Heart right ventricle (tissue), 16 donors: ENCODE data around the gene SPACA9. TPM values are rescaled to one million over a fixed set of nuclear protein-coding genes. Genes with fewer than 3 reads are reported as not detected.

Experiments
- ATAC-seq, 8 donors: fragments of 200-7000 bp; cut with Tn5 transposase; one replicate each; pipeline ENCODE4 v1.9.1; 2020; ENCODE audit warnings: mild to moderate bottlenecking in 8 of 8, moderate library complexity in 8 of 8, moderate number of reproducible peaks in 1 of 8
- DNase-seq, 2 donors: peaks; one replicate each; pipeline ENCODE4 v3.0.0-alpha.2; 2020
- H3K27ac ChIP-seq, 10 donors: fragments of 200-600 bp; sonication (generic) in 2 of 10; one replicate each; pipeline versions ENCODE4 v1.5.0 to v1.8.0; 2020 to 2022; ENCODE audit warnings: mild to moderate bottlenecking in 3 of 10
- H3K27me3 ChIP-seq, 7 donors: fragments of 200-600 bp; one replicate each; pipeline ENCODE4 v1.8.0; 2021 to 2022; ENCODE audit warnings: mild to moderate bottlenecking in 2 of 7
- H3K36me3 ChIP-seq, 9 donors: fragments of 200-600 bp; sonication (generic) in 1 of 9; one replicate each; pipeline versions ENCODE4 v1.5.0 to v1.8.0; 2020 to 2022; ENCODE audit warnings: mild to moderate bottlenecking in 2 of 9
- H3K4me1 ChIP-seq, 9 donors: fragments of 200-600 bp; sonication (generic) in 1 of 9; one replicate each; pipeline versions ENCODE4 v1.5.0 to v1.8.0; 2020 to 2022; ENCODE audit warnings: mild to moderate bottlenecking in 4 of 9
- H3K4me3 ChIP-seq, 10 donors: fragments of 200-600 bp; sonication (generic) in 2 of 10; one replicate each; pipeline versions ENCODE4 v1.5.0 to v1.8.0; 2020 to 2022; ENCODE audit warnings: mild to moderate bottlenecking in 7 of 10, moderate library complexity in 2 of 10
- H3K9me3 ChIP-seq, 11 donors: fragments of 200-600 bp in 10 of 11; sonication (generic) in 2 of 11; one replicate each; pipeline versions ENCODE4 v1.5.0 to v1.8.0; 2013 to 2022; ENCODE audit warnings: mild to moderate bottlenecking in 2 of 11, control low read depth in 1 of 11, moderate library complexity in 1 of 11
- WGBS, 2 donors: extraction: QIAGEN DNeasy Blood & Tissue Kit; methylation state at CpG; one replicate each; pipeline ENCODE4 v1.1.7; 2013; ENCODE audit warnings: inconsistent platforms in 1 of 2; 5-methylcytosine and 5-hydroxymethylcytosine counted together
- intact Hi-C, 10 donors: fragments of 100-400 bp; cut with DNase I; formaldehyde crosslinking; loops; one replicate each; pipeline versions ENCODE4 v1.11.1 to v1.14.2; 2022
- polyA plus RNA-seq, 2 donors: library from polyadenylated mRNA; stranded (reverse); fragments of 200-250 nt; gene quantifications; one replicate each; pipeline ENCODE4 v1.2.3, GENCODE V29; 2013
- total RNA-seq, 10 donors: library from RNA; stranded (reverse); fragmentation: NEBNext Ultra II Directional in 3 of 10; extraction: Animal tissue kit (Norgen Biotek cat#: 25700) in 3 of 10; gene quantifications; one replicate each; pipeline versions ENCODE4 v1.2.1 to v1.2.4, GENCODE V29; 2021 to 2023
- TF ChIP-seq, protein P1 (sequence below), 9 donors: fragments of 200-600 bp; sonication (generic) in 2 of 9; IDR thresholded peaks; one replicate each; pipeline versions ENCODE4 v1.5.0 to v1.8.0; 2021 to 2022; ENCODE audit warnings: antibody characterized with exemption in 9 of 9, mild to moderate bottlenecking in 5 of 9, moderate library complexity in 1 of 9
- donor health status: Arrhythmogenic right ventricular cardiomyopathy.
- donor health status: ischemic (EF 13 %, LVEDD 7.1; RV severe dilation, severe dysfunction).
- donor health status: healthy with polysubstance abuse.
- donor health status: DM: no; HTN: yes; CAD: no.
- donor health status: DM: no; HTN: no; CAD: no.
- donor health status: ischemic (EF 25% LVEDD 6.9; RV normal size, moderate dysfunction).
- donor health status: ischemic (EF 25% LVEDD 5.7; RV mildly dilated, moderate dysfunction).
- donor health status: healthy.
- donor health status: DM: yes; HTN: yes; CAD: no.
- donor health status: Ischemic cardiomyopathy.
- donor health status: ischemic (EF 35%, LVEDD 5.7; RV mildly dilated, moderate dysfunction).
- donor health status: nonischemic (EF 11% LVEDD 7.7; RV severe dilation, severe dysfunction).
- donor health status: DM: yes; HTN: yes; CAD: no.
- donor health status: PGD.
- donor health status: ischemic (EF 29% LVEDD 5.4; RV normal size, mild dysfunction).
- donor health status: nonischemic (EF 23%, LVEDD 6.1; RV moderate dilation, normal function).

SPACA9 gene
- total and polyA plus RNA-seq, 12 donors, result 1.7 to 10.1 (median 5.5) TPM

GRCh38 chr9:132894862-132895835, 16.5 kb downstream of the SPACA9 start:
- Histone ChIP-seq H3K27me3 (no peaks in the 10 kb centered on the region), H3K36me3 (peaks cover 0 to 100% (median 46%) of the 10 kb centered on the region in 9 donors), H3K4me1 (peaks cover 0 to 16% (median 8%) of the 10 kb centered on the region in 9 donors), H3K4me3 (no peak overlapping the region), H3K27ac (no peak overlapping the region), H3K9me3 (no peaks in the 10 kb centered on the region)
- 78 to 82% methylated on average over 9 of the region's 9 CpGs for WGBS, 2 donors
- ATAC-seq, result no peak
- intact Hi-C loops, result no loop called here
- TF ChIP-seq, protein P1, sequence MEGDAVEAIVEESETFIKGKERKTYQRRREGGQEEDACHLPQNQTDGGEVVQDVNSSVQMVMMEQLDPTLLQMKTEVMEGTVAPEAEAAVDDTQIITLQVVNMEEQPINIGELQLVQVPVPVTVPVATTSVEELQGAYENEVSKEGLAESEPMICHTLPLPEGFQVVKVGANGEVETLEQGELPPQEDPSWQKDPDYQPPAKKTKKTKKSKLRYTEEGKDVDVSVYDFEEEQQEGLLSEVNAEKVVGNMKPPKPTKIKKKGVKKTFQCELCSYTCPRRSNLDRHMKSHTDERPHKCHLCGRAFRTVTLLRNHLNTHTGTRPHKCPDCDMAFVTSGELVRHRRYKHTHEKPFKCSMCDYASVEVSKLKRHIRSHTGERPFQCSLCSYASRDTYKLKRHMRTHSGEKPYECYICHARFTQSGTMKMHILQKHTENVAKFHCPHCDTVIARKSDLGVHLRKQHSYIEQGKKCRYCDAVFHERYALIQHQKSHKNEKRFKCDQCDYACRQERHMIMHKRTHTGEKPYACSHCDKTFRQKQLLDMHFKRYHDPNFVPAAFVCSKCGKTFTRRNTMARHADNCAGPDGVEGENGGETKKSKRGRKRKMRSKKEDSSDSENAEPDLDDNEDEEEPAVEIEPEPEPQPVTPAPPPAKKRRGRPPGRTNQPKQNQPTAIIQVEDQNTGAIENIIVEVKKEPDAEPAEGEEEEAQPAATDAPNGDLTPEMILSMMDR (IDR thresholded peaks at IDR 0.05), result no peak
- no peak for DNase-seq

DNA sequence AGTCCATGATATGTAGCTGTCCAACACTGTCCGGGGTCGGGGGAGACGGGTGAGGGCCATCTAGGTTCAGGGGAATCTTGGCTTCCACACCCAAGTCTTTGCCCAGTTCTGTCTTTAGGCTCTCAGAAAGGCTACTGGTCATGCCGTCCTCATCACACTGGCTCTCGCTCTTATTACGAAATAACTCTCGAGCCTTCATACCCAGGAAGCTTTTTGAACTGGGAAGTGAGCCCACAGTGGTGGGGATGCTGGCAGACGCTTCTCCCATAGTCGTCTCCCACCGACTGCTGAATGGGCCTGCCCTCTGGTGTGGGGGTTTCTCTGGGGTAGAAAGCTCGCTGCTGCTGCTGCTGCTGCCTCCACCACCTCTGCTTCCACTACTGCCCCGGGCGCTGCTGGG, 17.6 kb downstream of the SPACA9 start:
- intact Hi-C loops, result no loop called here

DNA sequence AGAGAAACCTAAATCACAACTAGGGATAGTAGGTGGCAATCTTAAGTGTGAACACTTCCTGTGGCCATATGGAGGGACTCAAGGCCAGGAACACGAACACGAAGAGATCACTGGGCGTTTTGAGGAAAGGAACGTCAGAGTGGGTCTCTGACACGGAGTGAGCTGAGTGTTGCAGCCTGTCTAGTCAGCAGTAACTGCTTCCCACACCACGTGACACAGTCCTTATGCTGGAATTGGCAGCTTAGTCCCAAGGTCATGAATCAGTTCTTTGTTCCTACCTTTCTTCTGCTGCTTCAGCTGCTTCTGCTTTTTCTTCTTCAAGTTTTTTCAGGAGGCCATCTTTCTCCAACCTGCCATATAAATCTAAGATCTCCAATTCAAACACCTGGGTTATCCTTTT, 18.2 kb downstream of the SPACA9 start:
- TF ChIP-seq, protein P1 (IDR thresholded peaks at IDR 0.05), result no peak
- Histone ChIP-seq H3K27ac (peak overlapping the region in 4 of 10 donors; percentile 16 to 57 (median 22)), H3K4me3 (no peak overlapping the region), H3K27me3 (no peaks in the 10 kb centered on the region), H3K9me3 (no peaks in the 10 kb centered on the region), H3K36me3 (peaks cover 0 to 100% (median 61%) of the 10 kb centered on the region in 9 donors), H3K4me1 (peaks cover 0 to 16% (median 8%) of the 10 kb centered on the region in 9 donors)
- intact Hi-C loops, result no loop called here
- WGBS, 2 donors, result 39 to 43% methylated on average over 6 of the region's 6 CpGs
- DNase-seq, result peak in 1 of 2 donors; percentile 20
- ATAC-seq, result peak; percentile 54 to 78 (median 68)

More for the DNA sequence above, 17.6 kb downstream of the SPACA9 start:
- H3K4me1 ChIP-seq, result peaks cover 0 to 16% (median 8%) of the 10 kb centered on the region in 9 donors
- H3K27ac ChIP-seq, result peak overlapping the region in 1 of 10 donors; percentile 28
- no peak overlapping the region for H3K4me3 ChIP-seq
- H3K36me3 ChIP-seq, result peaks cover 0 to 100% (median 57%) of the 10 kb centered on the region in 9 donors
- ATAC-seq, result no peak
- H3K27me3 ChIP-seq, result no peaks in the 10 kb centered on the region
- TF ChIP-seq, protein P1 (IDR thresholded peaks at IDR 0.05), result no peak
- DNase-seq, result no peak
- H3K9me3 ChIP-seq, result no peaks in the 10 kb centered on the region
- WGBS, 2 donors, result 89 to 91% methylated on average over 13 of the region's 13 CpGs

GRCh38 chr9:132898051-132898450, 19.4 kb downstream of the SPACA9 start:
- peaks cover 0 to 16% (median 8%) of the 10 kb centered on the region in 9 donors for H3K4me1 ChIP-seq
- intact Hi-C loops, result no loop called here
- TF ChIP-seq, protein P1 (IDR thresholded peaks at IDR 0.05), result no peak
- H3K36me3 ChIP-seq, result peaks cover 0 to 100% (median 69%) of the 10 kb centered on the region in 9 donors
- H3K9me3 ChIP-seq, result no peaks in the 10 kb centered on the region
- DNase-seq (no peak), ATAC-seq (no peak)
- no peak overlapping the region for H3K4me3 ChIP-seq
- no peaks in the 10 kb centered on the region for H3K27me3 ChIP-seq
- 94 to 96% methylated on average over 7 of the region's 7 CpGs for WGBS, 2 donors
- no peak overlapping the region for H3K27ac ChIP-seq
